DOHH2 (cell line): ENCODE results near the gene PAX4.

ENCODE experiments used
- EZH2phosphoT487 ChIP-seq: fragments of 200-600 bp; sonication (generic); IDR thresholded peaks from 2 replicates; pipeline ENCODE4 v1.6.1; 2017; ENCODE audit warnings: borderline replicate concordance, mild to moderate bottlenecking, antibody characterized with exemption, low read length, moderate library complexity, mixed read lengths
- TF ChIP-seq, protein P1 (sequence below): fragments of 200-600 bp; sonication (generic); IDR thresholded peaks from one replicate; pipeline ENCODE4 v1.5.1; 2014; ENCODE audit warnings: antibody characterized with exemption, mild to moderate bottlenecking, low read depth, low read length; ENCODE audit not compliant: poor library complexity, severe bottlenecking

DNA sequence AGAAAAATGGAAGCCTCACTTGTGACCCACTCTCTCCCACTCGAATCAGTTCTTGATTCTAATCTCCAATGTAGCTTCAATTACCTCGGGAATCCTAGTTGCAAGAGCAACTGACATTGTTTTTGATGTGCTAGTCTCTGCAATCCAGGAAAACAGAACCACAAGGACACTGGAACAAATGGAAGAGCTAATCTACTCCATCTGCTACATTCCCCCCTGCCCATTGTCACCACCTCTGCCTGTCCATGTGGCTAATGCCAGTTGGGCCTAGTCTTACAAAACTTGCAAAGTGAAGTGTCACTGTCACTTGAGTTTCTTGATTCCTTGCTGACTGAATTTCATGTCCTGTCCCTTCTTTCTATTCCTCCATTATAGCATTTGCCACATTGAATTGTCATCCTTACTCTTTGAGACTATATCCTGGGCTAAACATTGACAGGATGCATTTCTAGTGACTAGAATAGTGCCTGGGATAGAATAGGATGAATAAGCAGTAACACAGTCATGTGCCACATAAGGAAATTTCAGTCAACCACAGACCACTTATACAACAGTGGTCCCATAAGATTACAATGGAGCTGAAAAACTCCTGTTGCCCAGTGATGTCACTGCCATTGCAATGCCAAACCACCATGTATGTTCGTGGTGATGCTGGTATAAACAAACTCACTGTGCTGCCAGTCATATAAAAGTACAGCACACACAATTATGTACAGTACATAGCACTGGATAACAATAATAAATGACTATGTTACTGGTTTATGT lies 46.0 kb downstream of the PAX4 start:
- TF ChIP-seq, protein P1, sequence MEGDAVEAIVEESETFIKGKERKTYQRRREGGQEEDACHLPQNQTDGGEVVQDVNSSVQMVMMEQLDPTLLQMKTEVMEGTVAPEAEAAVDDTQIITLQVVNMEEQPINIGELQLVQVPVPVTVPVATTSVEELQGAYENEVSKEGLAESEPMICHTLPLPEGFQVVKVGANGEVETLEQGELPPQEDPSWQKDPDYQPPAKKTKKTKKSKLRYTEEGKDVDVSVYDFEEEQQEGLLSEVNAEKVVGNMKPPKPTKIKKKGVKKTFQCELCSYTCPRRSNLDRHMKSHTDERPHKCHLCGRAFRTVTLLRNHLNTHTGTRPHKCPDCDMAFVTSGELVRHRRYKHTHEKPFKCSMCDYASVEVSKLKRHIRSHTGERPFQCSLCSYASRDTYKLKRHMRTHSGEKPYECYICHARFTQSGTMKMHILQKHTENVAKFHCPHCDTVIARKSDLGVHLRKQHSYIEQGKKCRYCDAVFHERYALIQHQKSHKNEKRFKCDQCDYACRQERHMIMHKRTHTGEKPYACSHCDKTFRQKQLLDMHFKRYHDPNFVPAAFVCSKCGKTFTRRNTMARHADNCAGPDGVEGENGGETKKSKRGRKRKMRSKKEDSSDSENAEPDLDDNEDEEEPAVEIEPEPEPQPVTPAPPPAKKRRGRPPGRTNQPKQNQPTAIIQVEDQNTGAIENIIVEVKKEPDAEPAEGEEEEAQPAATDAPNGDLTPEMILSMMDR: no peak
- TF ChIP-seq EZH2phosphoT487: no peak
